ENCODE data around the gene KRT4. TPM values are rescaled to one million over a fixed set of nuclear protein-coding genes. Genes with fewer than 3 reads are reported as not detected.

The KRT4 gene
- total RNA-seq, 1 donor from 2014 or later: 1.3 TPM

GRCh38 chr12:52814710-52815155, 817 bp upstream of the KRT4 start:
- Mint-ChIP-seq H3K27me3 (ENCODE audit: low read depth) (peaks cover 2% of the 10 kb centered on the region), H3K4me3 (no peak overlapping the region), H3K4me1 (peaks cover 31% of the 10 kb centered on the region), H3K9me3 (no peaks in the 10 kb centered on the region), H3K27ac (peak overlapping the region; percentile 64), H3K36me3 (no peaks in the 10 kb centered on the region)
- TF ChIP-seq CTCF (IDR thresholded peaks at IDR 0.05; ENCODE audit: unreplicated experiment): no peak
- DNase-seq (ENCODE audit: low spot score in 2 of 2, unreplicated experiment in 2 of 2): no peak

GRCh38 chr12:52813203-52813819, 605 bp downstream of the KRT4 start:
- Mint-ChIP-seq H3K4me3 (no peak overlapping the region), H3K27ac (no peak overlapping the region), H3K36me3 (no peaks in the 10 kb centered on the region), H3K9me3 (no peaks in the 10 kb centered on the region), H3K4me1 (peaks cover 23% of the 10 kb centered on the region), H3K27me3 (ENCODE audit: low read depth) (peaks cover 14% of the 10 kb centered on the region)
- DNase-seq (ENCODE audit: low spot score in 2 of 2, unreplicated experiment in 2 of 2): no peak
- no peak for TF ChIP-seq CTCF (IDR thresholded peaks at IDR 0.05; ENCODE audit: unreplicated experiment)

GRCh38 chr12:52812749-52813148, 1.2 kb downstream of the KRT4 start:
- Mint-ChIP-seq H3K36me3 (no peaks in the 10 kb centered on the region), H3K4me1 (peaks cover 23% of the 10 kb centered on the region)
- DNase-seq (ENCODE audit: low spot score in 2 of 2, unreplicated experiment in 2 of 2): no peak

GRCh38 chr12:52812073-52812400, 1.9 kb downstream of the KRT4 start:
- peaks cover 23% of the 10 kb centered on the region for H3K4me1 Mint-ChIP-seq
- no peak overlapping the region for H3K27ac Mint-ChIP-seq
- H3K27me3 Mint-ChIP-seq (ENCODE audit: low read depth): peaks cover 24% of the 10 kb centered on the region
- no peaks in the 10 kb centered on the region for H3K9me3 Mint-ChIP-seq
- no peak for TF ChIP-seq CTCF (IDR thresholded peaks at IDR 0.05; ENCODE audit: unreplicated experiment)
- H3K36me3 Mint-ChIP-seq: no peaks in the 10 kb centered on the region
- DNase-seq (ENCODE audit: low spot score in 2 of 2, unreplicated experiment in 2 of 2): no peak
- no peak overlapping the region for H3K4me3 Mint-ChIP-seq

More at GRCh38 chr12:52812749-52813148, 1.2 kb downstream of the KRT4 start:
- Mint-ChIP-seq H3K4me3 (no peak overlapping the region), H3K27me3 (ENCODE audit: low read depth) (peaks cover 19% of the 10 kb centered on the region), H3K9me3 (no peaks in the 10 kb centered on the region), H3K27ac (no peak overlapping the region)
- no peak for TF ChIP-seq CTCF (IDR thresholded peaks at IDR 0.05; ENCODE audit: unreplicated experiment)

- DNase-seq (ENCODE audit: low spot score in 2 of 2, unreplicated experiment in 2 of 2): no peak
- Mint-ChIP-seq H3K27me3 (ENCODE audit: low read depth) (peaks cover 25% of the 10 kb centered on the region), H3K27ac (no peak overlapping the region), H3K36me3 (no peaks in the 10 kb centered on the region), H3K4me1 (peaks cover 23% of the 10 kb centered on the region), H3K9me3 (no peaks in the 10 kb centered on the region), H3K4me3 (no peak overlapping the region)
- no peak for TF ChIP-seq CTCF (IDR thresholded peaks at IDR 0.05; ENCODE audit: unreplicated experiment)
Observed at GRCh38 chr12:52811191-52812072, 2.5 kb downstream of the KRT4 start.

All from mesothelial cell of epicardium (in vitro differentiated cells).